Brain microvascular endothelial cell (primary cell): Measurements from ENCODE around the gene SLC25A21.

Experiments
- DNase-seq: peaks from one replicate; pipeline ENCODE4 v3.0.0-alpha.2; 2020
- H3K27ac ChIP-seq: fragments of 250-450 bp; sonication (Bioruptor Pico); 2 replicates; pipeline ENCODE4 v1.5.1; 2020; ENCODE audit warnings: mild to moderate bottlenecking, moderate library complexity
- H3K27me3 ChIP-seq: fragments of 250-450 bp; sonication (Bioruptor Pico); replicated peaks from 2 replicates; pipeline ENCODE4 v1.5.1; 2020; ENCODE audit warnings: mild to moderate bottlenecking
- H3K36me3 ChIP-seq: fragments of 250-450 bp; sonication (Bioruptor Pico); replicated peaks from 2 replicates; pipeline ENCODE4 v1.5.1; 2020; ENCODE audit warnings: mild to moderate bottlenecking
- H3K4me3 ChIP-seq: 2 replicates; pipeline ENCODE4 v1.5.1; 2011; ENCODE audit warnings: low read depth, mild to moderate bottlenecking, control low read depth, low read length, moderate library complexity
- in situ Hi-C: cut with HindIII; loops from 2 replicates; pipeline ENCODE4 v1.10.0; 2017; ENCODE audit warnings: low sequenced_read_pairs, low pct_ligation_motif_present
- TF ChIP-seq, protein P1 (sequence below): IDR thresholded peaks from 2 replicates; pipeline ENCODE4 v1.5.1; 2011; ENCODE audit warnings: low read depth, mild to moderate bottlenecking, moderate library complexity, low read length, control low read depth, inconsistent platforms; ENCODE audit errors: missing control alignments

Gene SLC25A21

DNA sequence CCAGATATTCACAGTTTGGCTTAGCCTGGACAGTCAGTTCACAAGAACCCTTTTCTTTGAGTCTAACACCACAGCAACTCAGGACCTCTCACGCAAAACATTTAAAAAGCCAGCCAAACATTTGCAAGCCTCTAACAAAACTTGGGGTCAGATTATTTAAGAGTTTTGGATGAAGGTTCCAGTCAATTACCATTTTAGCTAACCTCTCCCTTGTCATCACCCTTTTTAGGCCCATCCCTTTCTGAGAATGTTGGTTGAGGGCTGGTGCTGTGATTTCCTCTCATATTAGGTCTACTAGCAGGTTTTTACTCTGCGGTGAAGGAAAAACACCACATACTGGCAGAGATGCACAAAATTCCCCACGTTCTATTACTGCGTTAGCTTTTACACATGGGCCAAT, 490.1 kb downstream of the SLC25A21 start:
- TF ChIP-seq, protein P1, sequence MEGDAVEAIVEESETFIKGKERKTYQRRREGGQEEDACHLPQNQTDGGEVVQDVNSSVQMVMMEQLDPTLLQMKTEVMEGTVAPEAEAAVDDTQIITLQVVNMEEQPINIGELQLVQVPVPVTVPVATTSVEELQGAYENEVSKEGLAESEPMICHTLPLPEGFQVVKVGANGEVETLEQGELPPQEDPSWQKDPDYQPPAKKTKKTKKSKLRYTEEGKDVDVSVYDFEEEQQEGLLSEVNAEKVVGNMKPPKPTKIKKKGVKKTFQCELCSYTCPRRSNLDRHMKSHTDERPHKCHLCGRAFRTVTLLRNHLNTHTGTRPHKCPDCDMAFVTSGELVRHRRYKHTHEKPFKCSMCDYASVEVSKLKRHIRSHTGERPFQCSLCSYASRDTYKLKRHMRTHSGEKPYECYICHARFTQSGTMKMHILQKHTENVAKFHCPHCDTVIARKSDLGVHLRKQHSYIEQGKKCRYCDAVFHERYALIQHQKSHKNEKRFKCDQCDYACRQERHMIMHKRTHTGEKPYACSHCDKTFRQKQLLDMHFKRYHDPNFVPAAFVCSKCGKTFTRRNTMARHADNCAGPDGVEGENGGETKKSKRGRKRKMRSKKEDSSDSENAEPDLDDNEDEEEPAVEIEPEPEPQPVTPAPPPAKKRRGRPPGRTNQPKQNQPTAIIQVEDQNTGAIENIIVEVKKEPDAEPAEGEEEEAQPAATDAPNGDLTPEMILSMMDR = no peak
- no peak overlapping the region for H3K27ac ChIP-seq
- in situ Hi-C loops = no loop called here
- no peak overlapping the region for H3K4me3 ChIP-seq
- H3K27me3 ChIP-seq = no peaks in the 10 kb centered on the region
- no peak for DNase-seq
- H3K36me3 ChIP-seq = no peaks in the 10 kb centered on the region

DNA sequence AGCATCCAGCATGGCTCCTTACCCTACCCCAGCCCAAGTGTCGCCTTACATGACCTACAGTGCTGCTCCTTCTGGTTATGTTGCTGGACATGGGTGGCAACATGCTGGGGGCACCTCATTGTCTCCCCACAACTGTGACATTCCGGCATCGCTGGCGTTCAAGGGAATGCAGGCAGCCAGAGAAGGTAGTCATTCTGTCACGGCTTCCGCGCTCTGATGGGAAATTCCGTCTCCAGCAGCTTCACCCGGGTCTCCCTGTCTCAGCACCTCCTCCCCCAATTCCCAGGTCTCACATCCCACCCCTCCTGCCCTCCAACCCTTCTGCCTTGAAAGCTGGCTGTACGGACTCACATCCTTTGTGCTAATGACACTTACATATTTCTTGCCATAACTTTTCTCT, 496.2 kb downstream of the SLC25A21 start:
- TF ChIP-seq, protein P1 = no peak
- H3K4me3 ChIP-seq = no peak overlapping the region
- no peaks in the 10 kb centered on the region for H3K27me3 ChIP-seq
- in situ Hi-C loops = no loop called here
- H3K27ac ChIP-seq = no peak overlapping the region
- DNase-seq = no peak
- no peaks in the 10 kb centered on the region for H3K36me3 ChIP-seq

- H3K4me3 ChIP-seq = no peak overlapping the region
- DNase-seq = no peak
- TF ChIP-seq, protein P1 = no peak
- H3K36me3 ChIP-seq = no peaks in the 10 kb centered on the region
- no peaks in the 10 kb centered on the region for H3K27me3 ChIP-seq
- H3K27ac ChIP-seq = no peak overlapping the region
- in situ Hi-C loops = no loop called here
These were observed 496.8 kb downstream of the SLC25A21 start for GRCh38 chr14:36675581-36675980.

DNA sequence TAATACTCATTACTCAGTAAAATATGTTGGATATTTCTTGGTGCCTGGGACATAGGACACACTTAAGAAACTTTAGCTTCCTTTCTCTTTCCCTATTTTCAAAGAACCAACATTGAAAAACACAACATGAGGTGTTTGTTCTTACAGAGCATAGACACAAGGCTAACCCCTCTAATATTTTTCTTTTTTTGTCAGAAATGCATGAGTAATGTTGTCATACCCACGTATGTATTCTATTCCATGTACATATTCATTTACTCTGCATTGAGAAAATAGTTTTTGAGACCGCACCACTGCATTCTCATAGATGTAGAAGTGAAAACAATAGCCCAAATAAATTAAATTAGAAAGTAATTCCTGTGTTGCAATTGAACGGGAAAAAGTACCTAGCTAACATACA, 497.7 kb downstream of the SLC25A21 start:
- in situ Hi-C loops = no loop called here
- no peak overlapping the region for H3K27ac ChIP-seq

GRCh38 chr14:36672095-36672494, 500.3 kb downstream of the SLC25A21 start:
- peaks cover 8% of the 10 kb centered on the region for H3K27me3 ChIP-seq
- DNase-seq = no peak
- no peaks in the 10 kb centered on the region for H3K36me3 ChIP-seq
- TF ChIP-seq, protein P1 = no peak
- H3K27ac ChIP-seq = no peak overlapping the region
- H3K4me3 ChIP-seq = no peak overlapping the region
- in situ Hi-C loops = no loop called here

More for the DNA sequence above, 497.7 kb downstream of the SLC25A21 start:
- H3K36me3 ChIP-seq = no peaks in the 10 kb centered on the region
- TF ChIP-seq, protein P1 = no peak
- no peak overlapping the region for H3K4me3 ChIP-seq
- no peak for DNase-seq
- no peaks in the 10 kb centered on the region for H3K27me3 ChIP-seq

DNA sequence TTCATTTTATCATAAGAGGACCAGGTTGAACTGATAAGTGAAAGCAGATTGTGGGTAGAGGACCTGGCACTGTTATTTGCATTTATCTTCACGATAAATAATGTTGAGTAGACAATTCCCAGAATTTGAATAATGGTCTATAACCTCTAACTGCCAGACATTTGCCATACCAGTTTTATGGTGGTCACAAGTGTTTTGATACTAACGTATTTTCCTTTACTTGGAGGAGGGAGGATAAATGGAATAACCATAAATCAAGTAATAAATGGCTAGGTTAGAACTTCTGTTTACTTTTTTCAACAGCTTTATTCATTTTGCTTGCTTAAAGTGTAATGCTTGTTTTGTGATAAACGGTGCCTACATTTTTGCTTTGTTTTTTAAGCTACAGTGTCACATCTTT, 501.3 kb downstream of the SLC25A21 start:
- H3K4me3 ChIP-seq = no peak overlapping the region
- TF ChIP-seq, protein P1 = no peak
- H3K36me3 ChIP-seq = no peaks in the 10 kb centered on the region
- no peak overlapping the region for H3K27ac ChIP-seq
- DNase-seq = no peak
- peaks cover 17% of the 10 kb centered on the region for H3K27me3 ChIP-seq
- in situ Hi-C loops = no loop called here
